Measurements from ENCODE around the gene SMAD9. TPM values are rescaled to one million over a fixed set of nuclear protein-coding genes. Genes with fewer than 3 reads are reported as not detected.

The SMAD9 gene
- total RNA-seq, 1 donor from 2014 or later, result 0.79 TPM

DNA sequence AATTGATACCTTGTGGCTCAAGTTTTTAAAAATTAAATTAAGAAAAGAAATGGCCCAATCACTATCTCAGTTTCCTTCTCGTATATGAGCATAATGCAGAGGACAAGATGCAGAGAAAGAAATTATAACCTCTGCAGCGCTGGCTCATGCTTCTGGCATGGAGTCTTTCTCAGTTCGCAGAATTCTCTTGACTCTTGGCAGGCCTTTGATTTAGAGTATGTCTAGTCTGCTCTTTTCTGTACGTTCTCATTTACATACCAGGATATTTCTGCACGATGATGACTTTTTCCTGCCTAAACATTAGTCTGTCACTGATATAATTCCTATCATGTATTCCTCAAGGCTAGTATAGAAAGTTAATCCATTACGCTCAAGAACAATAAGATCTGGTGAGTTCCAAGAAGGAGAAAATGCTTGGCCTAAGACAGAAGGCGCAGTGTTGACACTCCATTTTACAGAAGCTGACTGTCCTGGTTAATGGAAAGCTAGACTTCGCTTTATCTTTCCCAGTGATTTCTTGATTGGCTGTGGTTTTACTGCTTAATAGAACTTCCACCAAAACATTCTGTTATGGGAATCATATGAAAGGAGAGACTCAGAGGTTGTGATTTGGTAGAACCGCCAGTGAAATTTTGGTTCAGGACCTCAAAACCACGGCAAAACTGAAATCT, 1.7 kb upstream of the SMAD9 start:
- TF ChIP-seq CTCF (IDR thresholded peaks at IDR 0.05; ENCODE audit: insufficient read depth, low read length, severe bottlenecking), result no peak
- DNase-seq (ENCODE audit: low read depth) (no peak), FAIRE-seq (no peak)
- Histone ChIP-seq H3K36me3 (ENCODE audit: control insufficient read depth, insufficient read depth, low read length) (no peaks in the 10 kb centered on the region), H3K4me3 (ENCODE audit: low read depth, low read length) (no peak overlapping the region), H3K27me3 (ENCODE audit: control insufficient read depth, insufficient read depth, low read length) (peaks cover 7% of the 10 kb centered on the region)

DNA sequence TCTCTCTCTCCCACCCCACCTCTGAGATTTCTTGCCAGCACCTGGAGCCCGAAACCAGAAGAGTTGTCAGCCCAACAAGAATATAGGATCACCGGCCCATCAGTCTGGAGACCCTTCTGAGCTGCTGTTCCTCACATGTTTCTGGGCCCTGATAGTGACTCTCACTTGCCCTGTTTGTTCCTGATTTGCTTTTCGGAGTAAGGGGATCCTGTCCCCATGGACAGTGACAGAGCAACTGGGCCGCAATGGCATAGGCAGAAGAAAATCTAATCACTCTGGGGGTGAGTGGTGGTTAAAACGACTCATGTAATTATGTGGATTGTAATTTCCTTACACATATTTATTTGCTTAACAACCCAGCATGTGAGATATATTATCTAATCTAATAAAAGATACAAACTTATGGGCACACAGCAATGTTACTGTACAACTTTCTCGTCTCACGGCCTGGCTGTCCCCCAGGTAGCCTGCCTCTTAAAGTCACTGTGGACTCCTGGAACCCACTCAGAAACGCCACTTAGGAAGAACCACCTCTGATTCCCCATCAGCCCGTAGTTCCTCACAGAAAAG, 663 bp upstream of the SMAD9 start:
- TF ChIP-seq CTCF (IDR thresholded peaks at IDR 0.05; ENCODE audit: insufficient read depth, low read length, severe bottlenecking), result no peak
- Histone ChIP-seq H3K36me3 (ENCODE audit: control insufficient read depth, insufficient read depth, low read length) (no peaks in the 10 kb centered on the region), H3K4me3 (ENCODE audit: low read depth, low read length) (peak overlapping the region; percentile 49), H3K27me3 (ENCODE audit: control insufficient read depth, insufficient read depth, low read length) (peaks cover 8% of the 10 kb centered on the region)
- FAIRE-seq, result no peak
- no peak for DNase-seq (ENCODE audit: low read depth)

- no peak for TF ChIP-seq CTCF (IDR thresholded peaks at IDR 0.05; ENCODE audit: insufficient read depth, low read length, severe bottlenecking)
- Histone ChIP-seq H3K4me3 (ENCODE audit: low read depth, low read length) (peak overlapping the region; percentile 49), H3K36me3 (ENCODE audit: control insufficient read depth, insufficient read depth, low read length) (no peaks in the 10 kb centered on the region), H3K27me3 (ENCODE audit: control insufficient read depth, insufficient read depth, low read length) (peaks cover 8% of the 10 kb centered on the region)
- FAIRE-seq, result no peak
- DNase-seq (ENCODE audit: low read depth), result no peak
These were observed 736 bp downstream of the SMAD9 start for GRCh38 chr13:36919171-36919832.

DNA sequence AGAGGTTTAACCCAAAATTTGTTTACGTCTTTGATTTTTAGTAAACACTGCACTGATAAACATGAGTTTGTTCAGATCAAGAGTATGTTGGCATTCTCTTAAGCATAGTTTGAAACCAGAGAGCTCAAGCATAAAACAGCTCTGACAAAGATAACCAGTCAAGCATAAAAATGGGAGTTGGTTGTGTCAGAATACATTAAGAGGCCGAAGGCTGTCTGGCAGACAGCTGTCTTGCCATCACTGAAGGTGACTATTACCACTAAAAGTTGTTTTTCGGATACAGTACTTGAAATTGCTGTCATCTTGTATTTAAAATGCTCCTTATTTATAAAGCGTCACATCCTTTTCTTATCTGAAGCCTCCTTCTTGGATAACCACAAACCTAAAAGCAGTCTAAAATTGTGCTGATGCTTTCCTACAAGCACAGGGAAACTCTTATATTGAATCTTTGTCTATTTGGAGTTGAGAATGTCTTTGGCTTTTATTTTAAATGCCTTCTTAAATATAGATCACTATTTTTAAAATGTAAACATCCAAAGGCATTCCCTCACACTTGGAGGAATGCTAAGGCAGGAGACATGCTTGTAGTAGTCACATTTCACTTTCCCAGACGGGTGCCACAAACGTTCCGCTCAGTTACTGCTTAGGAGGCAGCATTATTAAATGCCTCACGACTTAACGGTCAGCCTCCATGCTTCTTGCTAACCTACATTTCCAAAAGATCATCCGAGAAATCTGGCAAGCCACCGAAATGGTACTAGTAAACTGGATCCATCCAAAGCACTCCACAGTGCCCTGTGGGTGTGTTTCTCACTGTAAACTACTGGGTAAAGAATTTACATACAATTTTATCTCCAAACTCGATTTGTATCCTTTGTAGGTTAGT, 1.5 kb downstream of the SMAD9 start:
- Histone ChIP-seq H3K36me3 (ENCODE audit: control insufficient read depth, insufficient read depth, low read length) (no peaks in the 10 kb centered on the region), H3K4me3 (ENCODE audit: low read depth, low read length) (peak overlapping the region; percentile 49), H3K27me3 (ENCODE audit: control insufficient read depth, insufficient read depth, low read length) (peaks cover 8% of the 10 kb centered on the region)
- DNase-seq (ENCODE audit: low read depth) (no peak), FAIRE-seq (peak; percentile 28)
- TF ChIP-seq CTCF (IDR thresholded peaks at IDR 0.05; ENCODE audit: insufficient read depth, low read length, severe bottlenecking), result no peak

GRCh38 chr13:36917311-36917710, 2.7 kb downstream of the SMAD9 start:
- DNase-seq (ENCODE audit: low read depth), result no peak
- FAIRE-seq, result no peak

More at GRCh38 chr13:36917311-36917710, 2.7 kb downstream of the SMAD9 start:
- peaks cover 8% of the 10 kb centered on the region for H3K27me3 ChIP-seq (ENCODE audit: control insufficient read depth, insufficient read depth, low read length)
- no peaks in the 10 kb centered on the region for H3K36me3 ChIP-seq (ENCODE audit: control insufficient read depth, insufficient read depth, low read length)
- H3K4me3 ChIP-seq (ENCODE audit: low read depth, low read length), result no peak overlapping the region
- TF ChIP-seq CTCF (IDR thresholded peaks at IDR 0.05; ENCODE audit: insufficient read depth, low read length, severe bottlenecking), result no peak

All from bronchial epithelial cell (primary cell).